Subcutaneous abdominal adipose tissue (tissue), 5 donors: ENCODE results near the gene ITGA8.
"Not testable (repeated sequence)": the region's sequence is repeated elsewhere in the genome, so short reads cannot be mapped to it uniquely, and the experiment has no call there.

Experiments used
- H3K27ac ChIP-seq: one replicate; pipeline ENCODE4 v1.7.0; 2013; ENCODE audit warnings: low read depth, mild to moderate bottlenecking, inconsistent platforms, low read length, moderate library complexity
- H3K27me3 ChIP-seq, 5 donors: one replicate each; pipeline ENCODE4 v1.7.0; 2013; ENCODE audit warnings: low read length in 5 of 5, inconsistent platforms in 1 of 5; ENCODE audit not compliant: control insufficient read depth in 5 of 5, insufficient read depth in 4 of 5
- H3K36me3 ChIP-seq, 5 donors: one replicate each; pipeline ENCODE4 v1.7.0; 2013; ENCODE audit warnings: low read length in 5 of 5; ENCODE audit not compliant: control insufficient read depth in 5 of 5, insufficient read depth in 5 of 5
- H3K4me1 ChIP-seq, 5 donors: one replicate each; pipeline ENCODE4 v1.7.0; 2013; ENCODE audit warnings: low read length in 5 of 5, mild to moderate bottlenecking in 3 of 5, moderate library complexity in 1 of 5; ENCODE audit not compliant: control insufficient read depth in 5 of 5, insufficient read depth in 5 of 5
- H3K4me3 ChIP-seq, 5 donors: one replicate each; pipeline ENCODE4 v1.7.0; 2013; ENCODE audit warnings: low read length in 5 of 5, low read depth in 1 of 5
- H3K9ac ChIP-seq, 5 donors: one replicate each; pipeline ENCODE4 v1.7.0; 2013; ENCODE audit warnings: low read length in 5 of 5, mild to moderate bottlenecking in 4 of 5, moderate library complexity in 3 of 5
- H3K9me3 ChIP-seq, 5 donors: one replicate each; pipeline ENCODE4 v1.7.0; 2013; ENCODE audit warnings: low read length in 5 of 5; ENCODE audit not compliant: control insufficient read depth in 5 of 5
- donor health status: healthy.
- donor health status: healthy.
- donor health status: healthy.
- donor health status: healthy.
- donor health status: healthy.

ITGA8 gene

DNA sequence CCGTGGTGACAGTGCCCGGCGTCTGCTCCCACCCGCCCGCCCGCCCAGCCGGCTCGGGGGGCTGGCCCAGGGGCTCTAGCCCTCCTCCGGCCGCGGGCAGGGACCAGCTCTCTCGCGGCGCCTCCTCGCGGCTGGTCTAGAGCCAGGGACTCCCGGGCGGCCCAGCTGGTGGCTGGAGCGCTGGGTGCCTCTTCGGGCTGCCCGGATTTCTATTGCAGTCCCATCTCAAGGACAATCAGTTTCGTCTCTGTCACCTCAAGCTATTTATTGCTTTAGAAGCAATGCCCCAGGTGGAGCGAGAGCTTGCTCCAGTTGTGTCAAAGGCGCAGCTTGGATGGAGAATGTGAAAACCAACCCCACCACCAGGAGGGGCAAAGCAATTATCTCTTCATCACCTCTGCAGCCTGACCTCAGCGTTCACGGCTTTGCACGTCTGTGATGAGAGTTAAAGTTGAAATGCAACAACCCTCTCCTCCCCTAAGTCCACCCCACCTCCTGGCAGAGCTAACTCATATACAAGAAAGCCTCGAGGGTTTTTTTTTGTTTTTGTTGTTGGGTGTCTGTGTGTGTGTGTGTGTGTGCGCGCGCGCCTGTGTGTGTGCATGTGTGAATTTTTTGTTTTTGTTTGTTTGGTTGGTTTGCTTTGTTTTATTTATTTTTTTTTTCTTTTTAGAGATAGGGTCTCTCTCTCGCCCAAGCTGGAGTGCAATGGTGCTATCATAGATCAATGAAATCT is at the start of gene ITGA8:
Gene ITGA8, minus strand, starts transcription at position 24 of the 736 bp plus-strand sequence. CDS start 151 bp downstream, outside the sequence.
- H3K9me3 ChIP-seq = no peaks in the 10 kb centered on the region
- peaks cover 5 to 27% (median 14%) of the 10 kb centered on the region in 5 donors for H3K27me3 ChIP-seq
- peak within 1 kb of the TSS; percentile 28 to 61 (median 55) for H3K4me3 ChIP-seq
- H3K4me1 ChIP-seq = peaks cover 0 to 15% (median 13%) of the 10 kb centered on the region in 5 donors
- H3K36me3 ChIP-seq = no peaks in the 10 kb centered on the region
- no peak within 1 kb of the TSS for H3K27ac ChIP-seq
- H3K9ac ChIP-seq = no peak within 1 kb of the TSS

DNA sequence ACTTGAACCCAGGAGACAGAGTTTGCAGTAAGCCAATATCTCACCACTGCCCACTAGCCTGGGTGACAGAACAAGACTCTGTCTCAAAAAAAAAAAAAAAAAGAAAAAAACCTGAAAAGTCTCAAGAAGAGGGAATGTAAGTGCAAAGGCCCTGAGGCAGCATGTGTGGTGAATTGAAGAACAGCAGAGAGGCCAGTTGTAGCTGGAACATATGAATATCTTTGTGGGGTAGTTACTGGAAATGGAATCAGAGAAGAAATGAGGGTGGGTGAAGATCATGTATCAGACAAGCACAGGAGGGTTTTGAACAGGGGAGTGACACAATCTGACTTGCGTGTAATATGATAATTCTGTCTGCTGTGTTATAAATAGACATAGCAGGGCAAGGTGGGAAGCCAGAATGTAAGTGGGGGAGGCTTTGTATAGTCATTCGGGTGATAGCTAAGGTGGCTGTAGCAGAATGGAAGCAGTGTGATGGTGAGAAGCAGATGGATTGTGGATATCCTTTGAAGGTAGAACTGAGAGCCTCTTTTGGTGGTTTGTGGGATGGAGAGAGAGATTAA is 45.3 kb upstream of the ITGA8 start:
- Histone ChIP-seq H3K9me3 (no peaks in the 10 kb centered on the region), H3K36me3 (no peaks in the 10 kb centered on the region), H3K9ac (no peak overlapping the region), H3K4me1 (no peaks in the 10 kb centered on the region), H3K27me3 (peaks cover 0 to 3% (median 0%) of the 10 kb centered on the region in 5 donors), H3K27ac (no peak overlapping the region), H3K4me3 (no peak overlapping the region)

- Histone ChIP-seq H3K36me3 (no peaks in the 10 kb centered on the region), H3K4me3 (no peak overlapping the region), H3K27ac (no peak overlapping the region), H3K9ac (no peak overlapping the region), H3K9me3 (no peaks in the 10 kb centered on the region), H3K27me3 (peaks cover 0 to 3% (median 0%) of the 10 kb centered on the region in 5 donors), H3K4me1 (no peaks in the 10 kb centered on the region)
Observed at GRCh38 chr10:15763006-15763405, 43.3 kb upstream of the ITGA8 start.

GRCh38 chr10:15762239-15762638 is 42.5 kb upstream of the ITGA8 start:
- not testable (repeated sequence) for H3K27me3 ChIP-seq, H3K4me3 ChIP-seq, H3K9ac ChIP-seq, H3K9me3 ChIP-seq, H3K36me3 ChIP-seq, H3K4me1 ChIP-seq, H3K27ac ChIP-seq

DNA sequence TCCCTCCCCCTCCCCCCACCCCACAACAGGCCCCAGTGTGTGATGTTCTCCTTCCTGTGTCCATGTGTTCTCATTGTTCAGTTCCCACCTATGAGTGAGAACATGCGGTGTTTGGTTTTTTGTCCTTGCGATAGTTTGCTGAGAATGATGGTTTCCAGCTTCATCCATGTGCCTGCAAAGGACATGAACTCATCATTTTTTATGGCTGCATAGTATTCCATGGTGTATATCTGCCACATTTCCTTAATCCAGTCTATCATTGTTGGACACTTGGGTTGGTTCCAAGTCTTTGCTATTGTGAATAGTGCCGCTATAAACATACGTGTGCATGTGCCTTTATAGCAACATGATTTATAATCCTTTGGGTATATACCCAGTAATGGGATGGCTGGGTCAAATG is 41.5 kb upstream of the ITGA8 start:
- not testable (repeated sequence) for H3K27ac ChIP-seq, H3K4me1 ChIP-seq, H3K4me3 ChIP-seq, H3K9ac ChIP-seq, H3K36me3 ChIP-seq, H3K27me3 ChIP-seq, H3K9me3 ChIP-seq

- no peaks in the 10 kb centered on the region for H3K4me1 ChIP-seq
- H3K4me3 ChIP-seq = no peak overlapping the region
Observed at GRCh38 chr10:15760681-15761080, 41.0 kb upstream of the ITGA8 start.

DNA sequence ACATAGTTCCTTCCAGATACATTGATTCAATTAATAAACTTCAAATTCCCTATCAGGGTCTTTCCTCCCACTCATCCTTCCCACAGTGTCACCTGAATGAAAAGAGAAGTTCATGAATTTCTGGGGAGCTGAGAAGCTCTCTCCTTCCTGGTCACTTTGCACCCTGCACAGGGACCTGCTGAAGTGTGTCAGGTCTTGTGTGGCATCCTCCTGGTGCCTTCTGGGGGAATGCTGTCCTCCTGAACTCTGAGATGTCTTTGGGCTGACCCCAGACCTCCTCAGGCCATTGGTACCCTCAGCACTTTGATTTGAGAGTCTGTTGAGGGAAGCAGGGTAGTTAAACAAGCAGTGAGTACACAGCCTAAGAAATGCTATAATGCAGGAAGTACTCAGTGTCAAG is 39.5 kb upstream of the ITGA8 start:
- no peak overlapping the region for H3K4me3 ChIP-seq
- H3K27me3 ChIP-seq = peaks cover 2 to 6% (median 3%) of the 10 kb centered on the region in 5 donors
- no peak overlapping the region for H3K9ac ChIP-seq
- no peaks in the 10 kb centered on the region for H3K36me3 ChIP-seq
- no peak overlapping the region for H3K27ac ChIP-seq
- H3K4me1 ChIP-seq = no peaks in the 10 kb centered on the region
- no peaks in the 10 kb centered on the region for H3K9me3 ChIP-seq

More at GRCh38 chr10:15760681-15761080, 41.0 kb upstream of the ITGA8 start:
- no peaks in the 10 kb centered on the region for H3K9me3 ChIP-seq
- no peak overlapping the region for H3K27ac ChIP-seq
- no peaks in the 10 kb centered on the region for H3K36me3 ChIP-seq
- no peak overlapping the region for H3K9ac ChIP-seq
- H3K27me3 ChIP-seq = peaks cover 0 to 6% (median 3%) of the 10 kb centered on the region in 5 donors

DNA sequence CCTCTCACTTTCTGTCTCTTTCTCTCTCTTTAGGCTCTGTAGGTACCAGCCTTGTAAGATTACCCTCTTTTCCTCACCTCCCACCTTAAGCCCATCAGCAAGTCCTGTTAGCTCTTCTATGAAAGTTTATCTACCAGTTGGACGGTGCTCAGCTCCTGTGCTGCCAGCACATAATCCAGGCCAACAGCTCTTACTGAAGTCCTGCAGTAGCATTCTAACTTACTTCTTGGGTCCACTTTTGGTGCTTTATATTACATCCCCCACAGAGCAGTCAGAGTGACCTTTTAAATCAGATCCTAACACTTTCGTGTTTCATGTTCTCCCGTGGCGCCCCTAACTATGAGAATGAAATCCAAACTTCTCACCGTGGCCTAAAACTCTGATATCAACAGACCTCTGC is 38.9 kb upstream of the ITGA8 start:
- H3K9ac ChIP-seq = no peak overlapping the region
- no peak overlapping the region for H3K27ac ChIP-seq
- H3K9me3 ChIP-seq = no peaks in the 10 kb centered on the region
- no peaks in the 10 kb centered on the region for H3K36me3 ChIP-seq
- no peak overlapping the region for H3K4me3 ChIP-seq
- peaks cover 2 to 6% (median 3%) of the 10 kb centered on the region in 5 donors for H3K27me3 ChIP-seq
- H3K4me1 ChIP-seq = no peaks in the 10 kb centered on the region

GRCh38 chr10:15754937-15755336 is 35.2 kb upstream of the ITGA8 start:
- Histone ChIP-seq H3K36me3 (no peaks in the 10 kb centered on the region), H3K4me1 (no peaks in the 10 kb centered on the region), H3K27ac (no peak overlapping the region), H3K9me3 (no peaks in the 10 kb centered on the region), H3K9ac (no peak overlapping the region), H3K4me3 (no peak overlapping the region), H3K27me3 (peaks cover 0 to 6% (median 5%) of the 10 kb centered on the region in 5 donors)

GRCh38 chr10:15751046-15751445 is 31.3 kb upstream of the ITGA8 start:
- Histone ChIP-seq H3K27me3 (peaks cover 0 to 5% (median 2%) of the 10 kb centered on the region in 5 donors), H3K4me1 (no peaks in the 10 kb centered on the region), H3K27ac (no peak overlapping the region), H3K4me3 (no peak overlapping the region), H3K9ac (no peak overlapping the region), H3K36me3 (no peaks in the 10 kb centered on the region), H3K9me3 (no peaks in the 10 kb centered on the region)
